H7 (cell line): ENCODE results near the gene SV2A. TPM values are rescaled to one million over a fixed set of nuclear protein-coding genes. Genes with fewer than 3 reads are reported as not detected.

ENCODE experiments used
- DNase-seq: peaks from one replicate; pipeline ENCODE4 v3.0.0; 2012
- H3K27me3 ChIP-seq: 2 replicates; pipeline ENCODE4 v1.6.0; 2011; ENCODE audit warnings: mild to moderate bottlenecking, low read length; ENCODE audit not compliant: control insufficient read depth, insufficient read depth
- H3K36me3 ChIP-seq: replicated peaks from 2 replicates; pipeline ENCODE4 v1.5.1; 2011; ENCODE audit warnings: low read length; ENCODE audit not compliant: control insufficient read depth, insufficient read depth
- H3K4me3 ChIP-seq: 2 replicates; pipeline ENCODE4 v1.5.1; 2011; ENCODE audit warnings: low read depth, mild to moderate bottlenecking, control low read depth, low read length, moderate library complexity; ENCODE audit not compliant: insufficient read depth
- total RNA-seq: library from RNA; depleted of rRNA; stranded (reverse); fragments of >200 nt; shearing (Covaris generic); gene quantifications from 2 replicates; pipeline ENCODE4 v1.2.3, GENCODE V29; 2014

SV2A gene
- total RNA-seq, 1 experiment from 2014 or later: 42.3 TPM

DNA sequence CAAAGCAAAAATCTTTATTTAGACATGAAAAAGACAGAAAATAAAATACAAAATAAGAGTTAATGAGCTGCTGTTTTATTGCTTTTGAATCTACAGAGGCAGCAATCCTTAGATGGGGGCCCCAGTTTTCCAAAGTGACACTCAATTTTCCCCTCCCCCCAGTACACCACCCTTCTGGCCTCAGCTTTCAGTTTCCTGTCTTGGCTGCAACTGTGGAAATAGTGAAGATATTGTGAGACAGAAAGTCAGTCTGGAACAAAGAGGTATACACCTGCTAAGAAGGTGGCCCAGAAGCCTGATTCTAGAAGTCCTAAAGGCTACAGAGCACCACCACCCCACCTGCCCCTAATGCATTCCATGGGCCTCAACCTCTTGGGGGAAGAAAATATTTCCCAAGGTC is 20.1 kb upstream of the SV2A start:
- Histone ChIP-seq H3K36me3 (no peaks in the 10 kb centered on the region), H3K27me3 (no peaks in the 10 kb centered on the region), H3K4me3 (no peak overlapping the region)
- no peak for DNase-seq

DNA sequence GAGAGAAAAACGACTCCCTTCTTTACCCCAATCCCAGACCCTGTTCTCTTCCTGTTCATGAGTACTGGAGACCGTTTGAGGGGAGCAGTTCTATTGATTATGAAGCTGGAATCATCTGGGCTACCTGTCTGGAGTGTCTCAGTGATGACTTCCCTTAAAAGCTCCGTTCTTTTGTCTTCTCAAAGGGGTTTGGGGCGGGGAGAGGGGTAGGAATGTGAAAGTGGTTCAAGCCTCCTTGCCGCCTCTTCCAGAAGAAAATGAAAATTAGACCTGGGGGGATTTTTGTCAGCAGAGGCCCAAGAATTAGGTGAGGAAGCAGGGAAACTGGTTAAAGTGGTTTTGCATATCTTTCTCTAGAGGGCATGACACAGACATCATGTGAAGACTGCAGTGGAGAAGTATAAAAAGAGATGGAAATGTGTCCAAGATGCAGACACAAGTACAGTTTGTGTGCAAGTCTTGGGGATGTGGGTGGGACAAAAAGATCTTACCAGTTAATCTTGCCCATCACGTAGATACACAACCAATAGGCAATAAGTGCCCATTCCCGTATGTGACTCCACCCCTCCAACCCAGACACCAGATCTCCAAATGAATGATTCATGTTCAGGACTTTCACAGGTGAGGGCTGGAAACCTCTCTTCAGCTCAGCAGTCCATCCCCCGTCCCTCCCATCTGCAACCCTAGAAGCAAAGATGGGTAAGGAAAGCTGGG is 19.5 kb upstream of the SV2A start:
- H3K4me3 ChIP-seq: peak overlapping the region; percentile 53
- H3K36me3 ChIP-seq: no peaks in the 10 kb centered on the region
- no peak for DNase-seq
- H3K27me3 ChIP-seq: no peaks in the 10 kb centered on the region

DNA sequence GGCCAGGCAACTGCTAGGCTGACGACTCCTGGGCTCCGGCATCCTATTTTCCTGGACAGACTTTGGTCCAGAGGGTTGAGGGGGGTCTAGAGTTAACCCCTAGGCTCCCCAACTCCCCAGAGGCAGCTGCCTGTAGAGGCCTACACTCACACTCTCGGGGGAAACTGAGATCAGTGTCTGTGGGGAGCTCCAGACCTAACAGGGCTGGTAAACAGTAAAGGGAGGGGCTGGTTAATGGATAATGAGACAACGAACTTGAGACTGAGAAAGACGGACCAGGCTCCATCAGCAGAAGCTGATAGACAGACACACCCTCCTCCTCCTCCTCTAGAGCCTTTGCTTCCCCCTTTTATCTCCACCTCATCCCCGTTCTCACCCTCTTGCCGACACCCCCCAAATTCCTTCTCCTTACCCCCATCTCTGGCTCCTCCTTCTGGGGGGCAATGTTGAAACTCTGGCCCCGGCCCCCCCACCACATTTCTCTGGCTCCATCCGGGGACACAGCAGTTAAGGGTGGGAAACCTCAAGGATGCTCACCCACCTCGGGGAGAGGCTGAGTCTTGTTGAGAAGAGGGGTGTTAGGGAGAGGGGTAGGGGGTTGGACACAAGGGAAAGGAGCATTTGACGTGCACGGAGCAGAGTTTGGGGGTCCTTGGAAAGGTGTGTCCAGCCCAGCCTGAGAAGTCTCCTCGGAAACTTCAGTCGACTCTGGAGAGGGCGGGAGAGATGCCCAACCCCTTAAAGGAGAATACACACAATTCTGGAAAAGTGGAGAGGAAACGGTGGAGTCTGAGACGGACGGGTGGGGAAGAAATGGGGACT is 18.7 kb upstream of the SV2A start, which contains the start of gene MTMR11:
Gene MTMR11 (minus strand): TSS at position 710 of the 822 bp plus-strand sequence. CDS start 232 bp downstream, at position 478.
- H3K27me3 ChIP-seq: no peaks in the 10 kb centered on the region
- peak within 1 kb of the TSS; percentile 53 for H3K4me3 ChIP-seq
- H3K36me3 ChIP-seq: no peaks in the 10 kb centered on the region
- DNase-seq: no peak

DNA sequence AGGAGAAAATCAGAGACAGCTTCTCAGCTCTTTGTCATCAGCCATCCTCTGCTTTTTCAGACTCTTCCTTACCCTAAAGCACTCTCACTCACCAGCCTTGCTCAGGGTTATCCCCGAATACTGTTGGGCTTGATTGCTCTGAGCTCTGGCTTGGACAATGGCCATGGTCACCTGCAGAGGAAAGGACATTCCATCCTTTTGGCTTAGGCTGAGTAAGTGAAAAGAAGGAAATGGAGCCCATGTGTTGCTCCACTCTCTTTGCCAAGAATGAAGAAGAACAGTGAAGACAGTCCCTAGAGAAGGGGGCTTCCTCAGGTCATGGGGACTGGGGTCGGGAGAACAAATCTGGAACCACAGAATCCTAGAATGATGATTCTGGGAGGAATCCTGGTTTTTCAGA is 16.7 kb upstream of the SV2A start:
- Histone ChIP-seq H3K36me3 (no peaks in the 10 kb centered on the region), H3K4me3 (no peak overlapping the region), H3K27me3 (no peaks in the 10 kb centered on the region)
- no peak for DNase-seq

DNA sequence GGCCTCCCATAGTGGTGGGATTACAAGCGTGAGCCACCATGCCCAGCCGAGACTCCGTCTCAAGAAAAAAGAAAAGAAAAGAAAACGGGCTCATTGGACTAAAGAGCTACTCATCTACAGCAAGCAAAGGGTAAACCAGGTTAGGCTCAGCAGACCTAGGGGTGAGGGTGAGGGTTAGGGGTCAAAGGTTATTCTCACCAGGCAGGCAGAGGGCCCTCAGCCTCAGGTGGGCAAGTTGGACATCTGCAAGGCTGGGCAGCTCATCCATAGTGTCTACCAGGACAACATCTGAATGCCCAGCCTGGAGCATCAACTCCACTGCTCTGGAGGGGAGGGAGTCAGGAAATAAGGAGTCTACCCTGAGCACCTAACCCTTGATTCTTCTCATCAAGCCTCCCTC is 15.6 kb upstream of the SV2A start:
- Histone ChIP-seq H3K4me3 (no peak overlapping the region), H3K36me3 (no peaks in the 10 kb centered on the region), H3K27me3 (no peaks in the 10 kb centered on the region)
- DNase-seq: no peak

DNA sequence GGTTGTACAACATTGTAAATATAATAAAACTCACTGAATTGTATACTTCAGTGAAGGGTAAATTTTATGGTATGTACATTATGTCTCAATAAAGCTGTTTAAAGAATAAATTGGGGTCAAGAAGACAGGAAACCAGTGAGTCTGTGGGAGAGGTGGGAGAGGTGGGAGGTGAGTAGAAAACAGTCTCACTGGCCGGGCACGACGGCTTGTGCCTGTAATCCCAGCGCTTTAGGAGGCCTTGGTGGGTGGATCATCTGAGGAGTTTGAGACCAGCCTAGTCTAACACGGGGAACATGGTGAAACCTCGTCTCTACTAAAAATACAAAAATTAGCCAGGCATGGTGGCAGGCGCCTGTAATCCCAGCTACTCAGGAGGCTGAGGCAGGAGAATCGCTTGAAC is 14.8 kb upstream of the SV2A start:
- Histone ChIP-seq H3K36me3 (no peaks in the 10 kb centered on the region), H3K4me3 (no peak overlapping the region), H3K27me3 (no peaks in the 10 kb centered on the region)
- DNase-seq: no peak

DNA sequence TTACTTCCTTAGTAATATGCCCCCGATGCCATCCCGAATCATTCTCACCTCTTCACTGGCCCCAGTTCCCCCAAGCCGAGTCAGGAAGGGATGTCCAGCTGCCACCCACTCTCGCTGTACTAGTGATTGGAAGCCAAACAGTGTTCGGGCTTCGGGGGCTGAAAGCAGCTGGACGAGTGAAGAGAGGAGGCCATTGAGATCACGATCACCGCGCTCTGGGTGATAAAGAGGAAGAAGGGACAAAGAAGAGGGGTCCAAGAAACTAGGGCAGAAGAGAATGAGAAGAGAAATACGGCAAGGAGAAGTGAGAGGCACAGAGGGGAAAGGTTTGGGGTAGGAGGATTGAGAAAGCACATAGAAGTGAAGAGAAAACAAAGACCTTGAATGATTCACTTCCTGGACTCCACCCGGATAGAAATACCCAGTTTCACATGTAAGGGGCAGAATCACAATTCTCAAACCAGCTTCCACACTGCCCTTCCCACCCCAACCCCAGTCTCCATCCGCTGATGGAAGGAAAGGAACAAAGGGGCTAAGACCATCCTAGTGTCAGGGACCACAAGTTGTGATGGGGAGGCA is 13.7 kb upstream of the SV2A start:
- no peak for DNase-seq
- Histone ChIP-seq H3K27me3 (no peaks in the 10 kb centered on the region), H3K4me3 (no peak overlapping the region)

DNA sequence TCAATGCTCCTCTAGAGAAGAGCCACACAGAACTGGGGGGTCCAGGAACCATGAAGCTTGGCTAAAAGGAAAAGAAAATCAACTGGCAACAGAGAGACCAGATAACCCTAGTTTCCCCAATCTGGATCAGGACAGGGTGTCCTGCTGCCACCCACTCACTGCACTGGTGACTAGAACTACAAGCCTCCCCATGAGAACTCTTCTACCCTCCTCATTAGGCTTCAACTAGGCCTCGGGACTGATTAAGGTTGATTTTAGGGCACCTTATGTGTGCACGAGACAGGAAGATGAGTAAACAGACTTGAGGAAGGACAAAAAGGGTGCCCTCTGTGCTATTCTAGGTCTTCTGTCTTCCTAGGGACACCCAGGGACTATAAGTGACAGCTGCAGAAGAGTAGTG is 12.2 kb upstream of the SV2A start:
- no peak overlapping the region for H3K4me3 ChIP-seq
- peaks cover 16% of the 10 kb centered on the region for H3K36me3 ChIP-seq
- DNase-seq: no peak
- no peaks in the 10 kb centered on the region for H3K27me3 ChIP-seq

More for the DNA sequence above, 13.7 kb upstream of the SV2A start:
- H3K36me3 ChIP-seq: peaks cover 4% of the 10 kb centered on the region

DNA sequence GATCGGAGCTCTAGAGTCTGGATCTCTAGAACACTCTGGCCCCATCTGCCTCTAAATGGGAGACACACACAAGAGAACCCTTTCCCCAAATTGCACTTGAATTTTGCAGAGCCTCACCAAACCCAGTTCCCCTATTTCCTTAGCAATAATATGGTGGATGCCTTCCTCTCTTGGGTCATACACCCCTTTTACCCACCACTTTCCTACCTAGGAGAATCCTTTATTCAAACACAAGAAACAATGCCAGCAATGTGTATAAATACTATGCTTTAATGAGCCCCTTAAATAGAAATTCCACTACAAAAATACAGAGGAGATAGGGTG is 10.7 kb upstream of the SV2A start:
- Histone ChIP-seq H3K4me3 (peak overlapping the region; percentile 95), H3K36me3 (peaks cover 24% of the 10 kb centered on the region), H3K27me3 (no peaks in the 10 kb centered on the region)
- no peak for DNase-seq

DNA sequence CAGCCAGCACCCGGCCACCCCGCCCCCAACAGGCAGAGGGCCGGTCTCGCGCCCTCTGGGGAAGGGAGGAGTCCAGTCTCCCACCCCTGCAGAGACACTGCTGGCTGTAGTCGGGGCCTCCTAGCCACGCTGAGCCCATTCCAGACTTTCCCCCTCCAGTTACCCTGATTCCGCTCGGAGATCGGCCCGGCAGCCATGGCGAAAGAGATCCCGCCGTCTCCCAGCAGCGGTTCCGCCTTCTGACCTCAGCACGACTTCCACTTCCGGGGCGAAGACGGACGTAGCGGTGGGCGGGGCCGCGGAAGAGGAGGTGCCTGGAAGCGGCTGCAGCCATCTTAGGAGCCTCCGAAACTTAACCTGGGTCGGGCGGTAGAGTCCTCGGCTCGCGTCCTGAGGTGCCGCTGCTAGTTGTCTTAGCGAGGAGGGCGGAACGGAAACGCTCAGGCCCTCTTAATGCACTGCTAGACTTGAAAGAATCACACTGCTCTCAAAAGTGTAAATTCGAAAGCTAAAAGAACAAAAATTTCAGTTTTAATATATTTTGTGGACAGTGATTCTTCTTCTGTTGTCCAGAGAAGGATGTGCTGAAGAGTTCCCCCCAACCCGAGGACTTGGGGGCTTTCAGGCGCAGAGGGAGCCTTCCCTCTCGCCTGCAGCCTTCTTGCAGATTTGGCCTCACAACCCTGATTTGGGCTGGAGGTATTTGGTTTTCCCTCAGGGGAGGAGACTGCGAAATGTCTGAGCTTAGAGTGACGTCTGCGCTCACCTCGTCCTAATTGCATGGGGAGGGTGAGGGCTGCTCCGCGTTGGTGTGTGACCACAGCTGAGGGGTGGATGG is 10.1 kb upstream of the SV2A start, which contains the start of gene SF3B4:
Gene SF3B4 (minus strand): TSS at position 241 of the 838 bp plus-strand sequence. CDS start 44 bp downstream, at position 197.
- DNase-seq: peak; percentile 92
- Histone ChIP-seq H3K27me3 (no peaks in the 10 kb centered on the region), H3K36me3 (peaks cover 27% of the 10 kb centered on the region), H3K4me3 (peak within 1 kb of the TSS; percentile 95)

DNA sequence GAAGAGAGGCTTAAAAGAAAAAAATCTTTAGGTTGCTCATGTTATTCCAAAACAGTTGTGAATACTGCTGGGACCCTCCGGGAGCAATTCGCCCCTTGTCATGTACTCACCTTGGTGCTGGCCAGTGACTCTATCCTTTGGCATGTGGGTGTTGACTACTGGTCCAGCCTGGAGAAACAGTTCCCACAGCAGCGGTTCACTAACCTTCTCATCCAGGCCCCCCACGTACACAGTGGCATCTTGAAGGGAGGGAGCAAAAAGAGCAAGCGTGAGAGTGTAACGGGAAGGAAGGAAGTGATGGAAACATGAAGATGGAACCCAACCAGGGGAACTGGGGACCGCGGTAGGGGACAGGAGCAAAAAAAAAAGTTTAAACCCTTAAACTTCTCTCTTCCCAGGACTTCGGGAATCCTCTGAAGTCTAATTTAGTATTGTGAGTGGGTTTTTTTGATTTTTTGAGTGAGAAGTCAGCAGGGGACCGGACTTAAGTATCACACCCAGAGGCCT is 9.5 kb upstream of the SV2A start:
- no peaks in the 10 kb centered on the region for H3K27me3 ChIP-seq
- peak overlapping the region; percentile 95 for H3K4me3 ChIP-seq
- peaks cover 27% of the 10 kb centered on the region for H3K36me3 ChIP-seq
- DNase-seq: no peak

DNA sequence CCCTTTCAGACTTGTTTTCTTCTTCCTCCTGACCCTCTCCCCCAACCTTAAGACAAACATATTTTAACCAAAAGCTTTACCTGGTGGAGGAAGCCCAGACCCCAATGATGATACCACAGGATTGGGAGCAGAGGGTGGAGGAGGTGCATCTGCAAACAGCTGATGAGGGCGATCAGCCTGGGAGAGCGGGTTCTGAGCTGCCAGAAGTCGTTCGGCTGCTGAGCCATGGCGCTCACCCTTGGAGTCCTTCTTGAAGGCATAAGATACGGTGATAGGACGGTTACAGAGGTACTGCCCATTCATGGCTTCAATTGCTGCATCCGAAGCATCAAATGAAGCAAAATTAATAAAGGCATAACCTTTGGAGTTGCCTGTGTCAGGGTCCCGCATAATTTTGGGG is 8.7 kb upstream of the SV2A start:
- peaks cover 27% of the 10 kb centered on the region for H3K36me3 ChIP-seq
- no peak overlapping the region for H3K4me3 ChIP-seq
- H3K27me3 ChIP-seq: no peaks in the 10 kb centered on the region
- no peak for DNase-seq

DNA sequence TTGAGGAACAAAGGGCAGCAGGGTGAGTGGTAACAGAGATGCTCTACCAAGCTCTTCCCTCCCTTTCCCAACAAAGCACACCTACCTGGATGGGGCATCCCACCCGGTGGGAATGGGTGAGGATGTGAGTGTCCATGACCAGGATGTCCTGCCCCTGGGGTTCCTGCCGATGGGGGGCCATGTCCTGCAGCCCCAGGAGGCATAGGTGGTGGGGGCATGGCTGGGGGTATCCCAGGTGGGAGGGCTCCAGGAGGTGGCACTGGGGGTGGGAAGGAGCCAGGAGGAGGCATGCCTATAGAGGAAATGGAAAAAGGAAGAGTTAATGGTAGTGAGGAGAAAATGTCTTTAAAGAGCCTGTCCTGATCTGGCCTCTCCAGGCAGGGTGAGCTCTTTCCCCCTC is 8.1 kb upstream of the SV2A start:
- H3K27me3 ChIP-seq: no peaks in the 10 kb centered on the region
- DNase-seq: no peak
- no peak overlapping the region for H3K4me3 ChIP-seq
- peaks cover 27% of the 10 kb centered on the region for H3K36me3 ChIP-seq

DNA sequence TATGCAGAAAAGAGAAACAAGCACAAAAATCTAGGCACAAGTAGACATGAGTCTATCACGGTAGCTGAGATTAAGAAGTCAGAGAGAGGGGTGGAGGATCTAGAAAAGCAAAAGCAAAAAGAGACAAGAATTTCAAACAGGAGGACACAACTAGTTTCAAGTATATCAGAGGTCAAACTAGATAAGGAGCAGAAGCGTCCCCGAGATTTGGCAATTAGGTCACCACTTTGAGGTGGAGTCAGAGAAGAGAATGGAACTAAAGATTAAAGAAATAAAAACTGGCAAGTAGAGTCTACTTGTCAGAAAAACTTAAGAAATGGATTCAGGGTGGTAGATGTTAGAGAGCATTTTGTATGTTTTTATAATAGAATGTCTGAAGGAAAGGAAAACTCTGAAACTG is 7.7 kb upstream of the SV2A start:
- Histone ChIP-seq H3K27me3 (no peaks in the 10 kb centered on the region), H3K4me3 (no peak overlapping the region), H3K36me3 (peaks cover 27% of the 10 kb centered on the region)
- DNase-seq: no peak
